ENCODE results near the gene CCDC80. TPM values are rescaled to one million over a fixed set of nuclear protein-coding genes. Genes with fewer than 3 reads are reported as not detected.

The CCDC80 gene
- total RNA-seq, 1 donor from 2014 or later = 9.1 TPM

DNA sequence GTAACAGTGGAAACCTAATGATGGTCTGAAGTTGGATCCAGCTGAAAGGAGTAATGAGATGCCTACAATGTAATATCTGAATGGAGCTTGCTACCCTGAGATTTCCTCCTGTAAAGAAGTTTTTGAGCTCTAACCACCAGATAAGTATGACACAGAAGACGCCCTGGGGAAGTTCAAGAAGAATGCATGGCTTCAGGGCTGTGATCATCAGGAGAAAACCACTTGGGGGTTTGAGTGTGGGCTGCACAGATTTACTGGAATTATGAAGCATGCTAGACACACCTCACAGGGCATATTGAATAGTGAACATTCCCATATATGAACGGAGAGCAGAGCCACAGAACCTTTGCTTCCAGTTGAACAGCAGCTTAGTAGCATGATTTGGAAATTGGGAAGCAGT is 10.6 kb upstream of the CCDC80 start:
- H3K4me3 Mint-ChIP-seq (ENCODE audit: low read depth) = no peak overlapping the region
- H3K27me3 Mint-ChIP-seq = no peaks in the 10 kb centered on the region
- TF ChIP-seq, protein P1, sequence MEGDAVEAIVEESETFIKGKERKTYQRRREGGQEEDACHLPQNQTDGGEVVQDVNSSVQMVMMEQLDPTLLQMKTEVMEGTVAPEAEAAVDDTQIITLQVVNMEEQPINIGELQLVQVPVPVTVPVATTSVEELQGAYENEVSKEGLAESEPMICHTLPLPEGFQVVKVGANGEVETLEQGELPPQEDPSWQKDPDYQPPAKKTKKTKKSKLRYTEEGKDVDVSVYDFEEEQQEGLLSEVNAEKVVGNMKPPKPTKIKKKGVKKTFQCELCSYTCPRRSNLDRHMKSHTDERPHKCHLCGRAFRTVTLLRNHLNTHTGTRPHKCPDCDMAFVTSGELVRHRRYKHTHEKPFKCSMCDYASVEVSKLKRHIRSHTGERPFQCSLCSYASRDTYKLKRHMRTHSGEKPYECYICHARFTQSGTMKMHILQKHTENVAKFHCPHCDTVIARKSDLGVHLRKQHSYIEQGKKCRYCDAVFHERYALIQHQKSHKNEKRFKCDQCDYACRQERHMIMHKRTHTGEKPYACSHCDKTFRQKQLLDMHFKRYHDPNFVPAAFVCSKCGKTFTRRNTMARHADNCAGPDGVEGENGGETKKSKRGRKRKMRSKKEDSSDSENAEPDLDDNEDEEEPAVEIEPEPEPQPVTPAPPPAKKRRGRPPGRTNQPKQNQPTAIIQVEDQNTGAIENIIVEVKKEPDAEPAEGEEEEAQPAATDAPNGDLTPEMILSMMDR (IDR thresholded peaks at IDR 0.05; ENCODE audit: unreplicated experiment) = no peak
- no peak for DNase-seq (ENCODE audit: low spot score, unreplicated experiment)
- H3K4me1 Mint-ChIP-seq (ENCODE audit: low read depth) = peaks cover 9% of the 10 kb centered on the region
- H3K27ac Mint-ChIP-seq = no peak overlapping the region
- H3K36me3 Mint-ChIP-seq (ENCODE audit: insufficient read depth) = no peaks in the 10 kb centered on the region
- no peaks in the 10 kb centered on the region for H3K9me3 Mint-ChIP-seq (ENCODE audit: low read depth)

GRCh38 chr3:112651071-112651470 is 10.1 kb upstream of the CCDC80 start:
- Mint-ChIP-seq H3K36me3 (ENCODE audit: insufficient read depth) (no peaks in the 10 kb centered on the region), H3K4me3 (ENCODE audit: low read depth) (no peak overlapping the region), H3K4me1 (ENCODE audit: low read depth) (peaks cover 11% of the 10 kb centered on the region), H3K27me3 (no peaks in the 10 kb centered on the region), H3K27ac (no peak overlapping the region), H3K9me3 (ENCODE audit: low read depth) (no peaks in the 10 kb centered on the region)
- DNase-seq (ENCODE audit: low spot score, unreplicated experiment) = no peak
- TF ChIP-seq, protein P1 (IDR thresholded peaks at IDR 0.05; ENCODE audit: unreplicated experiment) = no peak

DNA sequence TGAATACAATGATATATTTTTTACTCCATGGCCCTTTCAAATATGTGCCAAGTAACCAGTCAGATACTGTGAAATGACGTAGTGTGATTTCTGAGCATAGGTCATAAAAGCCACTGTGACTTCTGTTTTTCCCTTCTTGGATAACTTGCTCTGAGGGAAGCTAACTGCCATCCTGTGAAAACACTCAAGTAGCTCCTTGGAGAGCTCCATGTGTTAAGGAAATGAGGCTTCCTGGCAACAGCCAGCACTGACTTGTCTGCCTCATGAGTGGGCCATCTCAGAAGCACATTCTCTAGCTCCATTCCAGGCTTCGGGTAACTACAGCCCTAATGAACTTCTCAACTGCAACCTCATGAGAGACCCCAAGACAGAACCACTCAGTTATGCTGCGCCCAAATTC is 9.5 kb upstream of the CCDC80 start:
- H3K9me3 Mint-ChIP-seq (ENCODE audit: low read depth) = no peaks in the 10 kb centered on the region
- H3K27ac Mint-ChIP-seq = no peak overlapping the region
- no peaks in the 10 kb centered on the region for H3K27me3 Mint-ChIP-seq

GRCh38 chr3:112649478-112649735 is 8.5 kb upstream of the CCDC80 start:
- Mint-ChIP-seq H3K36me3 (ENCODE audit: insufficient read depth) (no peaks in the 10 kb centered on the region), H3K27ac (no peak overlapping the region), H3K27me3 (no peaks in the 10 kb centered on the region), H3K4me1 (ENCODE audit: low read depth) (peaks cover 12% of the 10 kb centered on the region), H3K9me3 (ENCODE audit: low read depth) (no peaks in the 10 kb centered on the region), H3K4me3 (ENCODE audit: low read depth) (no peak overlapping the region)
- TF ChIP-seq, protein P1 (IDR thresholded peaks at IDR 0.05; ENCODE audit: unreplicated experiment) = no peak
- DNase-seq (ENCODE audit: low spot score, unreplicated experiment) = no peak

More for the DNA sequence above, 9.5 kb upstream of the CCDC80 start:
- H3K4me1 Mint-ChIP-seq (ENCODE audit: low read depth) = peaks cover 11% of the 10 kb centered on the region
- no peaks in the 10 kb centered on the region for H3K36me3 Mint-ChIP-seq (ENCODE audit: insufficient read depth)
- TF ChIP-seq, protein P1 (IDR thresholded peaks at IDR 0.05; ENCODE audit: unreplicated experiment) = no peak
- H3K4me3 Mint-ChIP-seq (ENCODE audit: low read depth) = no peak overlapping the region
- no peak for DNase-seq (ENCODE audit: low spot score, unreplicated experiment)

DNA sequence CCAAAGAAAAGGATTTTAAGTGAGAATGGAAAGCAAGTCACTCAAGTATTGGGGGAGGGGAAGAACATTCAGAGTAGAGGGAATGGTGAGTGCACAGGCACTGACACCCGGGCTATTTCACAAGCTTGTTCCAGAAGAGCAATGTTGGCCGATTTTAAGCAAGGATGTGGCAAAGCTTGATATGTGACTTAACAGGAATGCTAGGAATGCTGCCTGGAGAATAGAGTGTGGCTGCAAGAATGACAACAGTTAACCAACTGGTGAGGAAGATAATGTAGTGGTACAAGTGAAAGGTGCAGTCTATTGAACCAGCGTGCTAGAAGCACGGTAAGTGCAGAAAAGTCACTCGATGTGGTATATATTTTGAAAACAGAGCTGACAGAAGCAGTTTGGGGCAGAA is 6.2 kb upstream of the CCDC80 start:
- Mint-ChIP-seq H3K4me1 (ENCODE audit: low read depth) (peaks cover 19% of the 10 kb centered on the region), H3K27ac (no peak overlapping the region), H3K27me3 (no peaks in the 10 kb centered on the region), H3K36me3 (ENCODE audit: insufficient read depth) (no peaks in the 10 kb centered on the region), H3K4me3 (ENCODE audit: low read depth) (no peak overlapping the region), H3K9me3 (ENCODE audit: low read depth) (no peaks in the 10 kb centered on the region)
- TF ChIP-seq, protein P1 (IDR thresholded peaks at IDR 0.05; ENCODE audit: unreplicated experiment) = no peak
- DNase-seq (ENCODE audit: low spot score, unreplicated experiment) = no peak
